Ammon's horn (tissue), 1 donor: Measurements from ENCODE around the gene RPL4.

ENCODE experiments used
- DNase-seq: peaks from one replicate; pipeline ENCODE4 v3.0.0-alpha.2; 2016; ENCODE audit warnings: low spot score

RPL4 gene

GRCh38 chr15:66454143-66454542 lies 50.5 kb downstream of the RPL4 start:
- no peak for DNase-seq

DNA sequence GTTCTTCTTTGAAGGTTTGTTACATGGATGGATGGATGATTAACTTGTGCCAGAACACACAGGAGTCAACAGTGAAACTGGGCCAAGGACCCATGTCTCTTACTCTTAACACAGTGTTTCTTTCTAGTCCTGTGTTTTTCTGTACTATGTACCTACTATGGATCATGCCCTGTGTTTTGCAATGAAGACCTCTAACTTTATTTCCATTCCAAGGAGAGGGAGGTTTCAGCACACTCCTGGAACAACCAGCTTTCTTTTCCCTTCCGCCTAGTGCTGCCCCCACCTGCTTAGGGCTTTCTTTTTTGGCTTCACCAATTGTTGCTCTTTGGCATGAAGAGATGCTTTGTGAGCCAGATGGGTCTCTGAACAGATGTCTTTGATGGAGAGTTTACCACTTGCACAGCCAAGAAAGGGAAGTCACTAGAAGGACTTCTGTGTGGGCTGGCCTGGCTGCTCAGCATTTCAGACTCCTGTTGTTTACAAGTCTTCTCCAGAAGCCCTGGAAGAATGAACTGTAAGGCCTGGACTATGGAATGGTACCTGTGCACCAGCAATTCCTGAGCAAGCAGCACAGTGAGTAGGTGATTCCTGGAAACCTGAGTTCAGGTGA lies 51.6 kb downstream of the RPL4 start:
- DNase-seq: peak; percentile 48

DNA sequence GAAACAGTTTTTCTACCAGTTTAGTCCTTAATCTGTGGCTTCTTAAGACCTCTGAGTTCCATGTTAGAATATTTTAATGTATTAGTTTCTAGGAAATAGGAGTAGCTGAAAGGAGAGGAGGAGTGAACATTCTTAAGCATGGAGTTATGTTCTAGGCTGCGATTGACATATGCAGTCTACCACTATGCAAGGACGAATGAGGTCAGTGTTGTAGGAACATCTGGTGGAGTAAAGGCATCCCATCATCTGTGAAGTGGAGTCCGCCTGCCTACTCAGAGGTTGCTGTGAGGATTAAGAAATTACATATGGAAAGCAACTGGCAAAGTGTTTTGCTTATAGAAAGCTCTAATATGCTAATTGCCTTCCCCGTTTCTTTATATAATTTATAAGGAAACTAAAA lies 52.2 kb downstream of the RPL4 start:
- no peak for DNase-seq
